GM06990 (cell line): ENCODE results near the gene ADAMTS6.

Source experiments
- DNase-seq: peaks from one replicate; pipeline ENCODE4 v3.0.0-alpha.2; 2011; ENCODE audit not compliant: insufficient read length; ENCODE audit errors: extremely low read depth
- H3K27me3 ChIP-seq: replicated peaks from 2 replicates; pipeline ENCODE4 v1.6.0; 2011; ENCODE audit warnings: low read length; ENCODE audit not compliant: control insufficient read depth, insufficient read depth
- H3K36me3 ChIP-seq: 2 replicates; pipeline ENCODE4 v1.5.1; 2011; ENCODE audit warnings: low read length; ENCODE audit not compliant: control insufficient read depth, insufficient read depth
- H3K4me3 ChIP-seq: replicated peaks from 2 replicates; pipeline ENCODE4 v1.5.1; 2011; ENCODE audit warnings: low read depth, mild to moderate bottlenecking, control low read depth, low read length
- TF ChIP-seq, protein P1 (sequence below): IDR thresholded peaks from 2 replicates; pipeline ENCODE4 v1.5.1; 2011; ENCODE audit warnings: low read length, control low read depth, mild to moderate bottlenecking, inconsistent platforms; ENCODE audit not compliant: insufficient read depth, poor library complexity, severe bottlenecking

The ADAMTS6 gene

DNA sequence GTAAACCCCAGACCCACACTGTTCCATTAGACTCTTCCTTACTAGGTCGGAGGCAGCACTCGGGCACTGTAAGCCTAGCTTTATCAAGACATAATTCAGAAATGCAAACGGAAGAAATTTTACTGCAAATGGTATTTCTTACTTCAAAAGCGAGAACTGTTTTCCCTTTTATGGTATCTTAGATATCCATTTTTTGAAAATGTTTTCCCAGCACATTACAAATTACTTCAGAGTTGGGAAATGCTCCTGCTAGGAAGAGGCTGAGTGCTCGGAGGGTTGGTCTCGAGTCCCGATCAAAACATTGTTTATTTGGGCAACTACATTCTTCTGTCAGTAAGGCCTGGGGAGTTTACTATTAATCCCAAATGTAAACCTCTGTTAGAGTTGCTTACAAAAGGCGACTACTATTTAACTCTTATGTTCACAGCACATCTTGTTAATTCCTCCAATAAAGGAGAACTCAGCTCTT lies 380.1 kb downstream of the ADAMTS6 start:
- Histone ChIP-seq H3K27me3 (no peaks in the 10 kb centered on the region), H3K36me3 (no peaks in the 10 kb centered on the region), H3K4me3 (no peak overlapping the region)
- TF ChIP-seq, protein P1, sequence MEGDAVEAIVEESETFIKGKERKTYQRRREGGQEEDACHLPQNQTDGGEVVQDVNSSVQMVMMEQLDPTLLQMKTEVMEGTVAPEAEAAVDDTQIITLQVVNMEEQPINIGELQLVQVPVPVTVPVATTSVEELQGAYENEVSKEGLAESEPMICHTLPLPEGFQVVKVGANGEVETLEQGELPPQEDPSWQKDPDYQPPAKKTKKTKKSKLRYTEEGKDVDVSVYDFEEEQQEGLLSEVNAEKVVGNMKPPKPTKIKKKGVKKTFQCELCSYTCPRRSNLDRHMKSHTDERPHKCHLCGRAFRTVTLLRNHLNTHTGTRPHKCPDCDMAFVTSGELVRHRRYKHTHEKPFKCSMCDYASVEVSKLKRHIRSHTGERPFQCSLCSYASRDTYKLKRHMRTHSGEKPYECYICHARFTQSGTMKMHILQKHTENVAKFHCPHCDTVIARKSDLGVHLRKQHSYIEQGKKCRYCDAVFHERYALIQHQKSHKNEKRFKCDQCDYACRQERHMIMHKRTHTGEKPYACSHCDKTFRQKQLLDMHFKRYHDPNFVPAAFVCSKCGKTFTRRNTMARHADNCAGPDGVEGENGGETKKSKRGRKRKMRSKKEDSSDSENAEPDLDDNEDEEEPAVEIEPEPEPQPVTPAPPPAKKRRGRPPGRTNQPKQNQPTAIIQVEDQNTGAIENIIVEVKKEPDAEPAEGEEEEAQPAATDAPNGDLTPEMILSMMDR = no peak
- DNase-seq = no peak

DNA sequence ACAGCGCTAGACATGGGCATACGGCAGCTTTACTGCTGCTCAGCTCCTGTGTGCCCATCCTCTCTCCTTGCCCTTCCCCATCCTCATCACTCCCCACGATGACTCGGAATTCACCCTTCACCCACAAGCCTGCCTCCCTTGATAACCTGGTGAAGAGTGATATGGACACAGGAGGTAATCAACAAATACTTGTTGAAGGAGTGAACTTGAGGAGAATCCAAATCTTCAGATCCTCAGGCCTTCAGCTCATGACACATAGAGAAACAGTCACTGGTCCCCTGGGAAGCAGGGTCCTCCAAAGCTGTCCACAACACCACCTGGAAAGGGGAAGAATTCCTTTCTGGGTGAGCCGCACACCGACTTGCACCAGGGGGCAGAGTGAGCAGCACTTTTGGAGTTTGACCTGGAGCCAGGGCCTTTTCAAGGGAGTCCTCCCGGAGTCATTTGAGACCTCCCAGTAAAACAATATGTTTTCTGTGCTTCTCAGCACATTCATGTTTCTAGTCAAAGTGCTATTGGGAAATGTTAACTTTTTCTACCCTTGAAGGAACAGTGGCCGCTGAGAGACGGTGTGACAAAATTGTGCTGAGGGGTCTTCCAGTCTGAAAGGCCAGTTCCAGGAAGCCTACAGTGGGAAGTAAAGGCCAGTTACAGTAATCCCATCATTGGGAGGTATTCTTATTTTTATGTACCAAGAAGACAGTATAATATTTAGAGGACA lies 380.6 kb downstream of the ADAMTS6 start:
- TF ChIP-seq, protein P1 = peak; percentile 65
- DNase-seq = no peak
- Histone ChIP-seq H3K4me3 (no peak overlapping the region), H3K36me3 (no peaks in the 10 kb centered on the region), H3K27me3 (no peaks in the 10 kb centered on the region)
